Astrocyte (in vitro differentiated cells and primary cell): Measurements from ENCODE around the gene RNF43. TPM values are rescaled to one million over a fixed set of nuclear protein-coding genes. Genes with fewer than 3 reads are reported as not detected.

Experiments used
- DNase-seq: peaks from one replicate; pipeline ENCODE4 v3.0.0-alpha.2; 2010; ENCODE audit warnings: low read depth
- FAIRE-seq: peaks from 2 replicates; lab custom pipeline; 2011; peaks lifted over from hg19 to GRCh38; lab: Jason Lieb, UNC
- H2AFZ ChIP-seq: 2 replicates; pipeline ENCODE4 v1.6.0; 2012; ENCODE audit warnings: low read depth, low read length, inconsistent platforms
- H3K27ac ChIP-seq: 2 replicates; pipeline ENCODE4 v1.5.1; 2011; ENCODE audit warnings: low read depth, low read length, inconsistent platforms
- H3K27me3 ChIP-seq: 2 replicates; pipeline ENCODE4 v1.6.0; 2011; ENCODE audit warnings: low read length, inconsistent platforms; ENCODE audit not compliant: insufficient read depth
- H3K36me3 ChIP-seq: 2 replicates; pipeline ENCODE4 v1.5.1; 2011; ENCODE audit warnings: low read length, inconsistent platforms; ENCODE audit not compliant: insufficient read depth
- H3K4me1 ChIP-seq: 2 replicates; pipeline ENCODE4 v1.5.1; 2011; ENCODE audit warnings: low read length, inconsistent platforms; ENCODE audit not compliant: insufficient read depth
- H3K4me2 ChIP-seq: 2 replicates; pipeline ENCODE4 v1.6.0; 2012; ENCODE audit warnings: low read length, inconsistent platforms
- H3K4me3 ChIP-seq: 2 replicates; pipeline ENCODE4 v1.5.1; 2011; ENCODE audit warnings: low read depth, mild to moderate bottlenecking, low read length, inconsistent platforms; ENCODE audit not compliant: insufficient read depth
- H3K79me2 ChIP-seq: 2 replicates; pipeline ENCODE4 v1.6.0; 2012; ENCODE audit warnings: mild to moderate bottlenecking, low read length, inconsistent platforms; ENCODE audit not compliant: insufficient read depth
- H3K9ac ChIP-seq: 2 replicates; pipeline ENCODE4 v1.6.0; 2012; ENCODE audit warnings: mild to moderate bottlenecking, low read length, inconsistent platforms
- H3K9me3 ChIP-seq: 2 replicates; pipeline ENCODE4 v1.5.1; 2012; ENCODE audit warnings: low read depth, mild to moderate bottlenecking, low read length, inconsistent platforms; ENCODE audit not compliant: insufficient read depth
- H4K20me1 ChIP-seq: 2 replicates; pipeline ENCODE4 v1.6.0; 2012; ENCODE audit warnings: low read length, inconsistent platforms; ENCODE audit not compliant: insufficient read depth
- H3K27ac Mint-ChIP-seq: one replicate; pipeline ENCODE4 v1.8.0; 2021; ENCODE audit warnings: mild to moderate bottlenecking, mixed read lengths; ENCODE audit not compliant: unreplicated experiment
- H3K27me3 Mint-ChIP-seq: one replicate; pipeline ENCODE4 v1.8.0; 2021; ENCODE audit warnings: low read depth, mixed read lengths; ENCODE audit not compliant: unreplicated experiment
- H3K36me3 Mint-ChIP-seq: one replicate; pipeline ENCODE4 v1.8.0; 2021; ENCODE audit warnings: low read depth, mixed read lengths; ENCODE audit not compliant: unreplicated experiment
- H3K4me1 Mint-ChIP-seq: one replicate; pipeline ENCODE4 v1.8.0; 2021; ENCODE audit warnings: low read depth, mixed read lengths; ENCODE audit not compliant: unreplicated experiment
- H3K4me3 Mint-ChIP-seq: one replicate; pipeline ENCODE4 v1.8.0; 2021; ENCODE audit warnings: mild to moderate bottlenecking, moderate library complexity, mixed read lengths; ENCODE audit not compliant: unreplicated experiment
- H3K9me3 Mint-ChIP-seq: one replicate; pipeline ENCODE4 v1.8.0; 2021; ENCODE audit warnings: mild to moderate bottlenecking, mixed read lengths; ENCODE audit not compliant: unreplicated experiment
- EZH2 ChIP-seq: IDR thresholded peaks from 2 replicates; pipeline ENCODE4 v1.6.1; 2012; ENCODE audit warnings: mild to moderate bottlenecking, low read length, inconsistent platforms; ENCODE audit not compliant: insufficient read depth
- total RNA-seq: library from RNA; stranded (reverse); gene quantifications from 2 replicates; pipeline ENCODE4 v1.2.1, GENCODE V29; 2021
- TF ChIP-seq, protein P1 (sequence below): IDR thresholded peaks from 2 replicates; pipeline ENCODE4 v1.5.1; 2011; ENCODE audit warnings: low read depth, mild to moderate bottlenecking, inconsistent platforms, low read length, moderate library complexity; ENCODE audit not compliant: insufficient read depth

Gene RNF43
- total RNA-seq, 1 donor from 2014 or later: 1.2 TPM

DNA sequence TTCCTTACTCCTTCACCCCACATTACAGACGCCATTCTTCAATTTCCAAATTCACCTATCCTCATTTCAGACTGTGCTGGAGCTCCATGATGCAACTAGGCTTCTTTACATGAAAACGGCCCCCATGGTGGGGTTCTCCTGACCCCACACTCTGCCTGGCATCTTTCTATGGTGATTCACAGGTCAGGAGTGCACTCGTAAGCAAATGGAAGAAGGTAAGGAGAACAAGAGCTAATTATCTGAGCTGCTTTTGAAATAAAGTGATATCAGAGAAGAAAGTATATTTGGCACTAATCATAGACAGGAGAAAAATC lies 37.9 kb downstream of the RNF43 start:
- no peak for FAIRE-seq

DNA sequence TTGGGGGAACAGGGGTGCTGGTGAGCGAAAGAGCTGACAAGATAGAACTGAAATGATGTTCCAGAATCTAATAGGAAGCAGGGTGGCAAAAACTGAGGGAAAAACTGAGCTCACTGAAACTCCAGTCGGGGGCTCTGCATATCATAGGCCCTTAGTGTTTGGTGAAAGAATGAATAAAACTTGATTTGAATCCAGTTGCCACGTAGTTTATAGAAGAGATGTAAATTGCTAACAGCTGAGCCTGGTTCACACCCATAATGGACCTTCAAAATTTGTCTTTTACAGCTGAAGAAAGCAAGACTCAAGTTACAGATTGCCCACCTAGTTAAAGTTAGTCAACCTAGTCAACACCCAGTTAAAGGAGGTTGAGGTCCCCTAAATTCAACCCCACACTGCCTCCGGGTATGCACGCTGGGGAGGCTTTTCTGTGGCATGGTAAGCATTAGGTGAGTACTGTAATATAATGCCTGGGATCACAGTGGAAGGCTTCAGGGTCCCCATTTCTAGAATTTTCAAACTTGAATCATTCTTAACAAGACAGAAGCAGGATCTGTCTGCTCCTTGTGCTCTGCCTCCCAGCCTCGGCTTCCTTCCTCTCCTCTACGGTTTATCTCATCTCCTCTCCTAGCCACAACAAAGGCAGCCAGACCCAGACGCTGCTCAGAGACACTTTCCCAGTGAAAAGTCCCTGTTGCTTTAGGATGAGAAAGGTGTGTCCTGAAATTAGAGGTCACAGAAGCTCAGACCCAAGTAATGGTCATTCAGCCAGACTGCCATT lies 38.4 kb downstream of the RNF43 start:
- H3K4me3 ChIP-seq: no peak overlapping the region
- no peaks in the 10 kb centered on the region for H3K9me3 ChIP-seq
- H3K9me3 Mint-ChIP-seq: no peaks in the 10 kb centered on the region
- peaks cover 2% of the 10 kb centered on the region for H3K27me3 ChIP-seq
- no peaks in the 10 kb centered on the region for H3K27me3 Mint-ChIP-seq
- H3K4me3 Mint-ChIP-seq: no peak overlapping the region
- no peak overlapping the region for H3K27ac ChIP-seq
- FAIRE-seq: no peak
- H3K4me1 ChIP-seq: no peaks in the 10 kb centered on the region
- no peaks in the 10 kb centered on the region for H3K79me2 ChIP-seq
- H2AFZ ChIP-seq: no peak overlapping the region
- no peak for DNase-seq
- TF ChIP-seq EZH2: no peak
- TF ChIP-seq, protein P1, sequence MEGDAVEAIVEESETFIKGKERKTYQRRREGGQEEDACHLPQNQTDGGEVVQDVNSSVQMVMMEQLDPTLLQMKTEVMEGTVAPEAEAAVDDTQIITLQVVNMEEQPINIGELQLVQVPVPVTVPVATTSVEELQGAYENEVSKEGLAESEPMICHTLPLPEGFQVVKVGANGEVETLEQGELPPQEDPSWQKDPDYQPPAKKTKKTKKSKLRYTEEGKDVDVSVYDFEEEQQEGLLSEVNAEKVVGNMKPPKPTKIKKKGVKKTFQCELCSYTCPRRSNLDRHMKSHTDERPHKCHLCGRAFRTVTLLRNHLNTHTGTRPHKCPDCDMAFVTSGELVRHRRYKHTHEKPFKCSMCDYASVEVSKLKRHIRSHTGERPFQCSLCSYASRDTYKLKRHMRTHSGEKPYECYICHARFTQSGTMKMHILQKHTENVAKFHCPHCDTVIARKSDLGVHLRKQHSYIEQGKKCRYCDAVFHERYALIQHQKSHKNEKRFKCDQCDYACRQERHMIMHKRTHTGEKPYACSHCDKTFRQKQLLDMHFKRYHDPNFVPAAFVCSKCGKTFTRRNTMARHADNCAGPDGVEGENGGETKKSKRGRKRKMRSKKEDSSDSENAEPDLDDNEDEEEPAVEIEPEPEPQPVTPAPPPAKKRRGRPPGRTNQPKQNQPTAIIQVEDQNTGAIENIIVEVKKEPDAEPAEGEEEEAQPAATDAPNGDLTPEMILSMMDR: no peak
- H3K4me2 ChIP-seq: no peak overlapping the region
- H3K9ac ChIP-seq: no peak overlapping the region
- no peaks in the 10 kb centered on the region for H4K20me1 ChIP-seq
- H3K27ac Mint-ChIP-seq: peak overlapping the region; percentile 77
- H3K36me3 ChIP-seq: no peaks in the 10 kb centered on the region
- H3K36me3 Mint-ChIP-seq: no peaks in the 10 kb centered on the region
- H3K4me1 Mint-ChIP-seq: peaks cover 27% of the 10 kb centered on the region

More for the DNA sequence above, 37.9 kb downstream of the RNF43 start:
- H2AFZ ChIP-seq: no peak overlapping the region
- H3K4me1 Mint-ChIP-seq: peaks cover 29% of the 10 kb centered on the region
- H3K9me3 Mint-ChIP-seq: no peaks in the 10 kb centered on the region
- no peak for DNase-seq
- H3K9ac ChIP-seq: no peak overlapping the region
- no peaks in the 10 kb centered on the region for H3K9me3 ChIP-seq
- peak overlapping the region; percentile 77 for H3K27ac Mint-ChIP-seq
- H3K79me2 ChIP-seq: no peaks in the 10 kb centered on the region
- H3K36me3 Mint-ChIP-seq: no peaks in the 10 kb centered on the region
- H3K27me3 Mint-ChIP-seq: no peaks in the 10 kb centered on the region
- no peak overlapping the region for H3K4me3 Mint-ChIP-seq
- no peaks in the 10 kb centered on the region for H3K36me3 ChIP-seq
- no peak overlapping the region for H3K4me2 ChIP-seq
- H3K27me3 ChIP-seq: peaks cover 2% of the 10 kb centered on the region
- H3K4me3 ChIP-seq: no peak overlapping the region
- H3K27ac ChIP-seq: no peak overlapping the region
- no peak for TF ChIP-seq EZH2
- TF ChIP-seq, protein P1: no peak
- no peaks in the 10 kb centered on the region for H4K20me1 ChIP-seq
- H3K4me1 ChIP-seq: no peaks in the 10 kb centered on the region

DNA sequence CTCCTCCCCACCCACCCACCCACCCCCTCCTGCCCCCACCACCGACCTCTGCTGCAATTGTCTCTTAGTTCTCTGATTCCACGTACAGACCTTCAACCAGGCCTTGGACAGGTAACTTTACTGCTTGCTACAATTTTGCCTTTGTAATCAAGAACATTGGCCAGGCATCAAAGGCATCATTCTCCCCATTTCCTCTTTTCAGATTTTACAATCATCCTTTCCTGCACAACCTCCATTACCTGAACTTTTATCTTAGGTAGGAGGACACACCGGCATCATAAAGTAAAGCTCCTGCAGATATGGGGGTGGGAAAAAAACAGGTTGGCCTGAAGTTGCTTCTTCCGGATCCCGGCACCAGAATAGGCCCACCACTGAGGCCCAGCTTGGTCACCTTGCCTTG lies 39.7 kb downstream of the RNF43 start:
- H3K36me3 ChIP-seq: no peaks in the 10 kb centered on the region
- Mint-ChIP-seq H3K9me3 (no peaks in the 10 kb centered on the region), H3K36me3 (no peaks in the 10 kb centered on the region), H3K27me3 (no peaks in the 10 kb centered on the region), H3K4me3 (no peak overlapping the region), H3K27ac (no peak overlapping the region), H3K4me1 (peaks cover 25% of the 10 kb centered on the region)
- no peak overlapping the region for H3K9ac ChIP-seq
- FAIRE-seq (no peak), DNase-seq (no peak)
- H3K79me2 ChIP-seq: no peaks in the 10 kb centered on the region
- no peak overlapping the region for H3K4me3 ChIP-seq
- H2AFZ ChIP-seq: no peak overlapping the region
- H3K27ac ChIP-seq: no peak overlapping the region
- no peaks in the 10 kb centered on the region for H3K9me3 ChIP-seq
- H3K4me2 ChIP-seq: no peak overlapping the region
- TF ChIP-seq, protein P1: no peak
- no peak for TF ChIP-seq EZH2
- H4K20me1 ChIP-seq: no peaks in the 10 kb centered on the region
- H3K4me1 ChIP-seq: no peaks in the 10 kb centered on the region
- H3K27me3 ChIP-seq: peaks cover 2% of the 10 kb centered on the region
